Esophagus squamous epithelium (tissue), 5 donors: ENCODE results near the gene BPIFB1. TPM values are rescaled to one million over a fixed set of nuclear protein-coding genes. Genes with fewer than 3 reads are reported as not detected.

ENCODE experiments used
- DNase-seq: peaks from one replicate; lab custom pipeline; 2025; lab: John Stamatoyannopoulos, UW
- H3K27ac ChIP-seq, 4 donors: fragments of 200-600 bp; sonication (generic); one replicate each; pipeline ENCODE4 v1.5.1; 2016 to 2019; ENCODE audit warnings: mild to moderate bottlenecking in 1 of 4
- H3K27me3 ChIP-seq, 4 donors: fragments of 200-600 bp; sonication (generic); 1 replicate in 3 of 4; 2 replicates in 1 of 4; pipeline versions ENCODE4 v1.5.1 to v1.6.0; 2017 to 2021; ENCODE audit warnings: antibody characterized with exemption in 1 of 4
- H3K36me3 ChIP-seq, 3 donors: fragments of 200-600 bp; sonication (generic); one replicate each; pipeline ENCODE4 v1.5.1; 2016 to 2019
- H3K4me1 ChIP-seq, 3 donors: fragments of 200-600 bp; sonication (generic); one replicate each; pipeline ENCODE4 v1.5.1; 2017 to 2019
- H3K4me3 ChIP-seq, 4 donors: fragments of 200-600 bp; sonication (generic); 1 replicate in 3 of 4; 2 replicates in 1 of 4; pipeline ENCODE4 v1.5.1; 2016 to 2019; ENCODE audit warnings: mild to moderate bottlenecking in 2 of 4, moderate library complexity in 1 of 4
- H3K9me3 ChIP-seq, 3 donors: fragments of 200-600 bp; sonication (generic); one replicate each; pipeline ENCODE4 v1.5.1; 2016 to 2019
- CTCF ChIP-seq, 6 experiments: fragments of 450-650 bp in 4 of 6; fragments of 200-600 bp in 2 of 6; sonication (generic) in 2 of 6; IDR thresholded peaks; one replicate each; pipeline ENCODE4 v1.5.1; 2016 to 2019; ENCODE audit warnings: antibody characterized with exemption in 6 of 6, mild to moderate bottlenecking in 4 of 6, moderate library complexity in 4 of 6
- POLR2A ChIP-seq, 4 donors: fragments of 450-650 bp; IDR thresholded peaks; one replicate each; pipeline ENCODE4 v1.6.1; 2017; ENCODE audit warnings: antibody characterized with exemption in 4 of 4, mild to moderate bottlenecking in 4 of 4, moderate library complexity in 3 of 4
- WGBS, 2 donors: methylation state at CpG; one replicate each; pipeline ENCODE4 v1.1.5; 2018; 5-methylcytosine and 5-hydroxymethylcytosine counted together
- intact Hi-C: fragments of 100-400 bp; cut with DNase I; formaldehyde crosslinking; loops from one replicate; pipeline ENCODE4 v1.15.0; 2022
- total RNA-seq, 4 donors: library from RNA; depleted of rRNA; stranded (reverse); fragments of >200 nt; gene quantifications; one replicate each; pipeline ENCODE4 v1.1.0, GENCODE V29; 2016
- donor health status: DM: yes; HTN: yes; CAD: no.

The BPIFB1 gene
- total RNA-seq, 4 donors from 2014 or later, result 0.38 to 99.4 (median 4.3) TPM; not detected in 1

- Histone ChIP-seq H3K27ac (no peak overlapping the region), H3K27me3 (peaks cover 0 to 39% (median 0%) of the 10 kb centered on the region in 4 donors), H3K4me1 (peaks cover 0 to 6% (median 3%) of the 10 kb centered on the region in 3 donors), H3K4me3 (no peak overlapping the region), H3K36me3 (no peaks in the 10 kb centered on the region), H3K9me3 (no peaks in the 10 kb centered on the region)
- TF ChIP-seq CTCF (IDR thresholded peaks at IDR 0.05) (no peak), POLR2A (IDR thresholded peaks at IDR 0.05) (no peak)
- DNase-seq, result no peak
- WGBS, 2 donors, result 71 to 72% methylated on average over 11 of the region's 11 CpGs
- intact Hi-C loops, result no loop called here
Measured at GRCh38 chr20:33301192-33301930, 18.3 kb downstream of the BPIFB1 start.

- WGBS, 2 donors, result 88% methylated on average over 4 to 6 of the region's 6 CpGs
- intact Hi-C loops, result no loop called here
Measured at GRCh38 chr20:33303595-33303994, 20.6 kb downstream of the BPIFB1 start.

GRCh38 chr20:33304046-33304445 lies 21.0 kb downstream of the BPIFB1 start:
- DNase-seq, result no peak
- WGBS, 2 donors, result 75% methylated on average over 8 of the region's 10 CpGs; no CpG with 5 or more reads in 1 of the 2 donors
- TF ChIP-seq CTCF (IDR thresholded peaks at IDR 0.05) (no peak), POLR2A (IDR thresholded peaks at IDR 0.05) (no peak)
- intact Hi-C loops, result no loop called here
- peaks cover 0 to 3% (median 1%) of the 10 kb centered on the region in 3 donors for H3K4me1 ChIP-seq
- no peak overlapping the region for H3K4me3 ChIP-seq
- no peaks in the 10 kb centered on the region for H3K9me3 ChIP-seq
- H3K36me3 ChIP-seq, result no peaks in the 10 kb centered on the region
- H3K27me3 ChIP-seq, result peaks cover 0 to 23% (median 0%) of the 10 kb centered on the region in 4 donors
- H3K27ac ChIP-seq, result no peak overlapping the region

More at GRCh38 chr20:33303595-33303994, 20.6 kb downstream of the BPIFB1 start:
- no peaks in the 10 kb centered on the region for H3K9me3 ChIP-seq
- no peak for DNase-seq
- no peak for TF ChIP-seq POLR2A (IDR thresholded peaks at IDR 0.05)
- TF ChIP-seq CTCF (IDR thresholded peaks at IDR 0.05), result no peak
- peaks cover 0 to 6% (median 3%) of the 10 kb centered on the region in 3 donors for H3K4me1 ChIP-seq
- no peak overlapping the region for H3K27ac ChIP-seq
- peaks cover 0 to 25% (median 0%) of the 10 kb centered on the region in 4 donors for H3K27me3 ChIP-seq
- no peak overlapping the region for H3K4me3 ChIP-seq
- H3K36me3 ChIP-seq, result no peaks in the 10 kb centered on the region

- intact Hi-C loops, result no loop called here
- 33 to 55% methylated on average over 1 to 4 of the region's 5 CpGs for WGBS, 2 donors
Measured at GRCh38 chr20:33305589-33306057, 22.6 kb downstream of the BPIFB1 start.

More at GRCh38 chr20:33305589-33306057, 22.6 kb downstream of the BPIFB1 start:
- Histone ChIP-seq H3K4me3 (no peak overlapping the region), H3K4me1 (no peaks in the 10 kb centered on the region), H3K27ac (no peak overlapping the region), H3K36me3 (no peaks in the 10 kb centered on the region), H3K9me3 (no peaks in the 10 kb centered on the region), H3K27me3 (peaks cover 0 to 11% (median 0%) of the 10 kb centered on the region in 4 donors)
- TF ChIP-seq POLR2A (IDR thresholded peaks at IDR 0.05) (no peak), CTCF (IDR thresholded peaks at IDR 0.05) (no peak)
- DNase-seq, result no peak
